ENCODE results near the gene NCK2. TPM values are rescaled to one million over a fixed set of nuclear protein-coding genes. Genes with fewer than 3 reads are reported as not detected.
"Not testable (repeated sequence)": the region's sequence is repeated elsewhere in the genome, so short reads cannot be mapped to it uniquely, and the experiment has no call there.

Gene NCK2
- total RNA-seq, 1 donor from 2014 or later = 90.0 TPM

- DNase-seq (ENCODE audit: low read depth) = no peak
- peaks cover 4% of the 10 kb centered on the region for H3K36me3 ChIP-seq (ENCODE audit: control insufficient read depth, insufficient read depth, low read length)
Observed at GRCh38 chr2:105769504-105769903, 24.8 kb downstream of the NCK2 start.

GRCh38 chr2:105770149-105770548 lies 25.4 kb downstream of the NCK2 start:
- no peak overlapping the region for H3K4me3 ChIP-seq (ENCODE audit: low read depth, low read length)
- FAIRE-seq = no peak
- DNase-seq (ENCODE audit: low read depth) = no peak
- peaks cover 4% of the 10 kb centered on the region for H3K36me3 ChIP-seq (ENCODE audit: control insufficient read depth, insufficient read depth, low read length)
- TF ChIP-seq CTCF (IDR thresholded peaks at IDR 0.05; ENCODE audit: insufficient read depth, low read length, severe bottlenecking) = no peak
- no peaks in the 10 kb centered on the region for H3K27me3 ChIP-seq (ENCODE audit: control insufficient read depth, insufficient read depth, low read length)

More at GRCh38 chr2:105769504-105769903, 24.8 kb downstream of the NCK2 start:
- no peak overlapping the region for H3K4me3 ChIP-seq (ENCODE audit: low read depth, low read length)
- no peak for FAIRE-seq
- no peak for TF ChIP-seq CTCF (IDR thresholded peaks at IDR 0.05; ENCODE audit: insufficient read depth, low read length, severe bottlenecking)
- H3K27me3 ChIP-seq (ENCODE audit: control insufficient read depth, insufficient read depth, low read length) = no peaks in the 10 kb centered on the region

DNA sequence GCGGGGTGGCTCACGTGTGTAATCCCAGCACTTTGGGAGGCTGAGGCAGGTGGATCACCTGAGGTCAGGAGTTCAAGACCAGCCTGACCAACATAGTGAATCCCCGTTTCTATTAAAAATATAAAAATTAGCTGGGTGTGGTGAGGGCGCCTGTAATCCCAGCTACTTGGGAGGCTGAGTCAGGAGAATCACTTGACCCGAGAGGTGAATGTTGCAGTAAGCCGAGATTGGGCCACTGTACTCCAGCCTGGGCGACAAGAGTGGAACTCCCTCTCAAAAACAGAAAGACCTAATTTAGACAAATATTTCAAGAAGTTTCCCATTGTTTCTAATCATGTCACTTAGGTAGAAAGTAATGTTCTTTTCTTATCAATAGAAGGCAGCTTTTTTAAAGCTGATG lies 26.6 kb downstream of the NCK2 start:
- not testable (repeated sequence) for H3K4me3 ChIP-seq (ENCODE audit: low read depth, low read length); DNase-seq (ENCODE audit: low read depth); FAIRE-seq; H3K27me3 ChIP-seq (ENCODE audit: control insufficient read depth, insufficient read depth, low read length); H3K36me3 ChIP-seq (ENCODE audit: control insufficient read depth, insufficient read depth, low read length)

DNA sequence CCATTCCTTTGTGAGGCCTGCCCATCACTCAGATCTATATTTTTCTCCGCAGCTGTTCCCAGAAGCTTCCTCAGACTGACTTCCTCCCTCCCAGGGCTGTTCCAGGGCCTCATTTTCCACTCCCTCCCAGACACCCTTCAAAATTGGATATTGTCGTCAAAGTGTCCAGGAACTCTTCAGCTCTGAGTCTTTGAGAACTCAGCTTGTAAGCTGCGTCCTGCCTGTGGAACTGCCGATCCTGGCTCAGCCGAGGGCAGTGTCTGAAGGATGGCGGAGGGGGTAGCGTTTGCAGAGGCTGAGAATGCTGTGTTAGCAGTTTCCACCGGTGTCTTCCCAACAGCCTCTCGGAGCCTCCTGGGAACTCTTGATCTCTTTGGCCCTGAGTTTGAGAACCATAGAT lies 27.1 kb downstream of the NCK2 start:
- Histone ChIP-seq H3K36me3 (ENCODE audit: control insufficient read depth, insufficient read depth, low read length) (peaks cover 2% of the 10 kb centered on the region), H3K27me3 (ENCODE audit: control insufficient read depth, insufficient read depth, low read length) (no peaks in the 10 kb centered on the region), H3K4me3 (ENCODE audit: low read depth, low read length) (no peak overlapping the region)
- DNase-seq (ENCODE audit: low read depth) (no peak), FAIRE-seq (no peak)
- no peak for TF ChIP-seq CTCF (IDR thresholded peaks at IDR 0.05; ENCODE audit: insufficient read depth, low read length, severe bottlenecking)

DNA sequence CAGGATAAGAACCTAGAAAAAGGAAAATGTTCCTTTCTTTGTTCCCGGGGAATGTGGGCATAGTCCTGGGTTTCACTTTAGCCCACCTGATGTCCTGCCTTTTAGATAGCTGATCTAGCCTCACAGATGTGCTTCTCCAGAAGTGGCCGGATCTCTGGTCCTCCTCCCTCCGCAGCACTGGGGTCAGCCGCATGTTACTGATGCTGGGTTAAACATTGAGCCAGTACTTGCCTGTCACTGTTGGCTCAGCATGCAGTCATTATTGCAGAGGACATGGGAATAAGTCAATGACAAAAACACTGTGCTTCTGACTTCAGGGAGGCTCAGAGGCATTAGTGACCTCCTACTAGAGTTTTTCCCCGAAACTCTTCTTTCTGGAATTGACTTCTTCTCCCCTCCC lies 27.6 kb downstream of the NCK2 start:
- DNase-seq (ENCODE audit: low read depth) = no peak
- H3K36me3 ChIP-seq (ENCODE audit: control insufficient read depth, insufficient read depth, low read length) = peaks cover 2% of the 10 kb centered on the region
- no peaks in the 10 kb centered on the region for H3K27me3 ChIP-seq (ENCODE audit: control insufficient read depth, insufficient read depth, low read length)
- FAIRE-seq = peak; percentile 18
- no peak overlapping the region for H3K4me3 ChIP-seq (ENCODE audit: low read depth, low read length)
- TF ChIP-seq CTCF (IDR thresholded peaks at IDR 0.05; ENCODE audit: insufficient read depth, low read length, severe bottlenecking) = no peak

DNA sequence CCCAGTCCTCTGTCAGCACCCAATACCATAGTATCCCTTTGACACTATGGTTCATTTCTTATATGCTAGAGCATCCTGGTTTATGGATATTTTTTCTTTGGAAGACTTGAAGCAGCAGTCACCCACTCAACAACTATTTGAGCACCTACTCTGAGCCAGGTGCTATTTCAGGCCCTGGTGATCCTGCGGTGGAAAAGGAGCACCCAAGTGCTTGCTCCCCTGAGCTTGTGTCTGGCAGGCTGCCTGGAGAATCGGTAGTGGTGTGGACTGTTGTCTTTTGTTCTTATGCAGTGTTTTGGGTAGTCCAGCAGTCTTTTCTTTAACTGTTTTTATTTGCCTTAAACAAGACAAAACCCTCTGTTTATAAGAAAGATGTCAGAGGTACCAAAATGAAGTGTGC lies 28.9 kb downstream of the NCK2 start:
- no peak for DNase-seq (ENCODE audit: low read depth)

More for the DNA sequence above, 28.9 kb downstream of the NCK2 start:
- H3K27me3 ChIP-seq (ENCODE audit: control insufficient read depth, insufficient read depth, low read length) = no peaks in the 10 kb centered on the region
- peaks cover 2% of the 10 kb centered on the region for H3K36me3 ChIP-seq (ENCODE audit: control insufficient read depth, insufficient read depth, low read length)
- no peak overlapping the region for H3K4me3 ChIP-seq (ENCODE audit: low read depth, low read length)
- no peak for FAIRE-seq
- TF ChIP-seq CTCF (IDR thresholded peaks at IDR 0.05; ENCODE audit: insufficient read depth, low read length, severe bottlenecking) = no peak

All from bronchial epithelial cell (primary cell).